HEK293 (cell line): ENCODE data around the gene PTGER2.

Experiments
- CTCF ChIA-PET: fragments of 350-600 bp; formaldehyde crosslinking; extraction: SDS; loops from one replicate; lab custom pipeline; 2021; ENCODE audit warnings: antibody characterized with exemption; lab: Yijun Ruan, JAX
- POLR2A ChIA-PET: fragments of 300-600 bp; formaldehyde crosslinking; extraction: SDS; loops from one replicate; lab custom pipeline; 2020; ENCODE audit warnings: antibody characterized with exemption, inconsistent platforms; lab: Yijun Ruan, JAX
- H3K27ac ChIP-seq: fragments of 200-500 bp; sonication (Bioruptor generic); 2 replicates; pipeline ENCODE4 v1.5.1; 2014; ENCODE audit warnings: low read depth, low read length, control low read depth, inconsistent platforms; ENCODE audit errors: extremely low read depth
- H3K36me3 ChIP-seq, 2 experiments: fragments of 200-500 bp in 1 of 2; sonication (Bioruptor generic) in 1 of 2; 1 replicate in 1 of 2; 2 replicates in 1 of 2; pipeline ENCODE4 v1.5.1; 2014 to 2017; ENCODE audit warnings: inconsistent platforms in 2 of 2, low read length in 2 of 2; ENCODE audit not compliant: control insufficient read depth in 2 of 2, insufficient read depth in 1 of 2
- H3K4me1 ChIP-seq: fragments of 200-500 bp; sonication (Bioruptor generic); 2 replicates; pipeline ENCODE4 v1.5.1; 2014; ENCODE audit warnings: mild to moderate bottlenecking, low read length, inconsistent platforms; ENCODE audit not compliant: control insufficient read depth, insufficient read depth
- H3K4me3 ChIP-seq: 2 replicates; pipeline ENCODE4 v1.5.1; 2011; ENCODE audit warnings: low read depth, mild to moderate bottlenecking, control low read depth, low read length, moderate library complexity
- H3K9me3 ChIP-seq: fragments of 200-500 bp; sonication (Bioruptor generic); 2 replicates; pipeline ENCODE4 v1.5.1; 2014; ENCODE audit warnings: low read depth, low read length, inconsistent platforms; ENCODE audit not compliant: control insufficient read depth, insufficient read depth
- GFI1B ChIP-seq: fragments of 450-650 bp; formaldehyde crosslinking; IDR thresholded peaks from 2 replicates; pipeline ENCODE4 v1.5.1; 2016; ENCODE audit warnings: missing biosample characterization, missing genetic modification characterization
- KLF16 ChIP-seq: fragments of 450-650 bp; formaldehyde crosslinking; IDR thresholded peaks from 2 replicates; pipeline ENCODE4 v1.5.1; 2017; ENCODE audit warnings: missing biosample characterization, missing genetic modification characterization
- OVOL3 ChIP-seq: fragments of 450-650 bp; formaldehyde crosslinking; IDR thresholded peaks from 2 replicates; pipeline ENCODE4 v1.5.1; 2016; ENCODE audit warnings: missing biosample characterization, missing genetic modification characterization
- PBX3 ChIP-seq: sonication (generic); formaldehyde crosslinking; IDR thresholded peaks from 2 replicates; pipeline ENCODE4 v1.8.1; 2022; ENCODE audit warnings: mild to moderate bottlenecking, moderate library complexity, missing genetic modification reagents
- ZNF10 ChIP-seq: fragments of 450-650 bp; formaldehyde crosslinking; IDR thresholded peaks from 2 replicates; pipeline ENCODE4 v1.5.1; 2017; ENCODE audit warnings: missing biosample characterization, missing genetic modification characterization
- ZNF114 ChIP-seq: fragments of 450-650 bp; formaldehyde crosslinking; IDR thresholded peaks from 2 replicates; pipeline ENCODE4 v1.5.0; 2017; ENCODE audit warnings: missing biosample characterization, missing genetic modification characterization
- ZNF239 ChIP-seq: fragments of 450-650 bp; formaldehyde crosslinking; IDR thresholded peaks from 2 replicates; pipeline ENCODE4 v1.5.1; 2016; ENCODE audit warnings: missing biosample characterization, missing genetic modification characterization
- ZNF350 ChIP-seq: fragments of 450-650 bp; formaldehyde crosslinking; IDR thresholded peaks from 2 replicates; pipeline ENCODE4 v1.5.0; 2017; ENCODE audit warnings: missing biosample characterization, mild to moderate bottlenecking, missing genetic modification characterization
- ZNF530 ChIP-seq: fragments of 450-650 bp; formaldehyde crosslinking; IDR thresholded peaks from 2 replicates; pipeline ENCODE4 v1.5.1; 2016; ENCODE audit warnings: low read depth, missing biosample characterization, missing genetic modification characterization
- ZNF571 ChIP-seq: fragments of 450-650 bp; formaldehyde crosslinking; IDR thresholded peaks from 2 replicates; pipeline ENCODE4 v1.5.0; 2017; ENCODE audit warnings: missing biosample characterization, missing genetic modification characterization
- ZNF580 ChIP-seq: fragments of 450-650 bp; formaldehyde crosslinking; IDR thresholded peaks from 2 replicates; pipeline ENCODE4 v1.5.1; 2016; ENCODE audit warnings: missing biosample characterization, missing genetic modification characterization
- ZNF610 ChIP-seq: fragments of 450-650 bp; formaldehyde crosslinking; IDR thresholded peaks from 2 replicates; pipeline ENCODE4 v1.5.1; 2016; ENCODE audit warnings: missing biosample characterization, missing genetic modification characterization, borderline replicate concordance
- ZNF621 ChIP-seq: fragments of 450-650 bp; formaldehyde crosslinking; IDR thresholded peaks from 2 replicates; pipeline ENCODE4 v1.5.1; 2017; ENCODE audit warnings: missing biosample characterization, missing genetic modification characterization
- ZNF677 ChIP-seq: fragments of 450-650 bp; IDR thresholded peaks from 2 replicates; pipeline ENCODE4 v1.5.0; 2018; ENCODE audit warnings: missing biosample characterization, mild to moderate bottlenecking, missing genetic modification characterization, moderate library complexity
- ZSCAN23 ChIP-seq: fragments of 450-650 bp; formaldehyde crosslinking; IDR thresholded peaks from 2 replicates; pipeline ENCODE4 v1.5.1; 2016; ENCODE audit warnings: missing biosample characterization, missing genetic modification characterization
- ZSCAN5A ChIP-seq: fragments of 450-650 bp; formaldehyde crosslinking; IDR thresholded peaks from 2 replicates; pipeline ENCODE4 v1.5.1; 2016; ENCODE audit warnings: missing biosample characterization, missing genetic modification characterization

PTGER2 gene

GRCh38 chr14:52318062-52318461 lies 4.0 kb downstream of the PTGER2 start:
- TF ChIP-seq OVOL3 (no peak), ZNF580 (tag by site-specific recombination) (no peak), GFI1B (tag by site-specific recombination) (no peak), KLF16 (tag by site-specific recombination) (no peak), ZNF530 (no peak), ZNF10 (tag by site-specific recombination) (no peak), ZNF677 (tag by site-specific recombination) (no peak), ZNF239 (tag by site-specific recombination) (no peak), ZNF114 (tag by site-specific recombination) (no peak), ZNF610 (tag by site-specific recombination) (no peak), ZSCAN23 (no peak)
- H3K4me1 ChIP-seq, result no peaks in the 10 kb centered on the region; the same call in 1 of the 2 replicates
- H3K9me3 ChIP-seq, result no peaks in the 10 kb centered on the region
- POLR2A ChIA-PET, result no interaction called here
- no peaks in the 10 kb centered on the region for H3K36me3 ChIP-seq
- CTCF ChIA-PET, result interaction anchor here (1.5 kb wide), 1 partner anchor 18 kb away, joined by 4 read pairs; no protein-coding TSS in a partner anchor
- H3K4me3 ChIP-seq, result no peak overlapping the region
- no peak overlapping the region for H3K27ac ChIP-seq

- no peaks in the 10 kb centered on the region for H3K36me3 ChIP-seq
- no peaks in the 10 kb centered on the region for H3K9me3 ChIP-seq
- ChIA-PET POLR2A (no interaction called here), CTCF (interaction anchor here (1.5 kb wide), 1 partner anchor 19 kb away, joined by 4 read pairs; no protein-coding TSS in a partner anchor)
- no peaks in the 10 kb centered on the region; the same call in 1 of the 2 replicates for H3K4me1 ChIP-seq
- TF ChIP-seq ZNF530 (no peak), ZNF114 (tag by site-specific recombination) (no peak), ZNF350 (no peak), PBX3 (CRISPR knock-in tag) (no peak), ZNF621 (tag by site-specific recombination) (no peak)
- no peak overlapping the region for H3K4me3 ChIP-seq
- no peak overlapping the region for H3K27ac ChIP-seq
Observed at GRCh38 chr14:52318826-52319645, 4.9 kb downstream of the PTGER2 start.

GRCh38 chr14:52319919-52320318 lies 5.8 kb downstream of the PTGER2 start:
- Histone ChIP-seq H3K9me3 (no peaks in the 10 kb centered on the region), H3K36me3 (no peaks in the 10 kb centered on the region), H3K4me3 (no peak overlapping the region), H3K4me1 (no peaks in the 10 kb centered on the region; the same call in 1 of the 2 replicates), H3K27ac (no peak overlapping the region)
- TF ChIP-seq ZNF571, result no peak
- no peak for TF ChIP-seq ZSCAN5A (tag by site-specific recombination)
- CTCF ChIA-PET, result no interaction called here
- POLR2A ChIA-PET, result no interaction called here
